RWPE1 (cell line): ENCODE measurements around the gene CBX5.
A peak's percentile ranks its signal among the peaks of the same experiment; 100 is the strongest.

Experiments
- CTCF ChIA-PET: fragments of 350-600 bp; sonication (Branson Sonifier 250); formaldehyde crosslinking; extraction: SDS; loops from one replicate; lab custom pipeline; 2021; lab: Yijun Ruan, JAX
- POLR2A ChIA-PET: fragments of 400-600 bp; formaldehyde crosslinking; extraction: SDS; loops from one replicate; lab custom pipeline; 2020; ENCODE audit warnings: antibody characterized with exemption; ENCODE audit not compliant: low non-redundant PET; lab: Yijun Ruan, JAX
- DNase-seq: peaks from one replicate; pipeline ENCODE4 v3.0.0; 2012; ENCODE audit warnings: low spot score
- H3K27ac ChIP-seq: fragments of 450-650 bp; 2 replicates; pipeline ENCODE4 v1.5.1; 2017
- TF ChIP-seq, protein P1 (sequence below): fragments of 450-650 bp; conservative IDR thresholded peaks from 2 replicates; pipeline ENCODE4 v1.5.1; 2017; ENCODE audit warnings: low read depth, mild to moderate bottlenecking

Gene CBX5

DNA sequence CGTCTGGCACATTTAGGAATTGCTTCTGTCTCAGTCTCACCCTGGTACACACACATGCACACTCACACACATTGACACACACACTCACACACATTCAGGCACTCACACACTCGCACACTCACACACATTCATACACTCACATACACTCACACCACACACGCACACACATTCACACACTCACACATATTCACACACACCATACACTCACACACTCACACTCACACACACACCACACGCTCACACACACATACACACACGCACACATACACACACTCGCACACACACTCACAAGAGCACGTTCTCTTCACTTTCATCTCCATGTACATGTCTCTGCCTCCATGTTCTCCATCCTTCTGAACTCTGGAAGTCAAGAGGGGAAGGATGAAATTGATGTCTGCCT lies 68.0 kb downstream of the CBX5 start:
- no peak for DNase-seq
- POLR2A ChIA-PET: no interaction called here
- CTCF ChIA-PET: no interaction called here
- TF ChIP-seq, protein P1, sequence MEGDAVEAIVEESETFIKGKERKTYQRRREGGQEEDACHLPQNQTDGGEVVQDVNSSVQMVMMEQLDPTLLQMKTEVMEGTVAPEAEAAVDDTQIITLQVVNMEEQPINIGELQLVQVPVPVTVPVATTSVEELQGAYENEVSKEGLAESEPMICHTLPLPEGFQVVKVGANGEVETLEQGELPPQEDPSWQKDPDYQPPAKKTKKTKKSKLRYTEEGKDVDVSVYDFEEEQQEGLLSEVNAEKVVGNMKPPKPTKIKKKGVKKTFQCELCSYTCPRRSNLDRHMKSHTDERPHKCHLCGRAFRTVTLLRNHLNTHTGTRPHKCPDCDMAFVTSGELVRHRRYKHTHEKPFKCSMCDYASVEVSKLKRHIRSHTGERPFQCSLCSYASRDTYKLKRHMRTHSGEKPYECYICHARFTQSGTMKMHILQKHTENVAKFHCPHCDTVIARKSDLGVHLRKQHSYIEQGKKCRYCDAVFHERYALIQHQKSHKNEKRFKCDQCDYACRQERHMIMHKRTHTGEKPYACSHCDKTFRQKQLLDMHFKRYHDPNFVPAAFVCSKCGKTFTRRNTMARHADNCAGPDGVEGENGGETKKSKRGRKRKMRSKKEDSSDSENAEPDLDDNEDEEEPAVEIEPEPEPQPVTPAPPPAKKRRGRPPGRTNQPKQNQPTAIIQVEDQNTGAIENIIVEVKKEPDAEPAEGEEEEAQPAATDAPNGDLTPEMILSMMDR: no peak
- no peak overlapping the region for H3K27ac ChIP-seq

DNA sequence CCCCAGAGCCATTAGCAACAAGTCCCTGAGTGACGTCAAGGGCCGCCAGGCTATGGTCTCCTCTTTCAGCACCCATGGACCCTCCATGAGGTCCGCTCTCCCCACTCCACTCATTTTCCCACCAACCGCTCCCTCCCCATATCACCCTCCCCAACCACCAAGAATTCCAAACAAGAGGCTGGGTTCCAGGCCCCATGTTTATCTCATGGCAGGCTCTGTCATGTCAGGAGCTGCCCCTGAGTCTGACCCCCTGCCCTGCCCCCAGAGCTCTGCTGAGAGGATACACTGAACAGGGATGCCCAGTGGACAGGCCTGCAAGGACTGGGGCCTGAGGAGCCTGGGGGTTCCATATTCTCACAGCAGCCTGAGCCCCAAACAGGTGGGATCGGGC lies 69.5 kb downstream of the CBX5 start:
- POLR2A ChIA-PET: no interaction called here

DNA sequence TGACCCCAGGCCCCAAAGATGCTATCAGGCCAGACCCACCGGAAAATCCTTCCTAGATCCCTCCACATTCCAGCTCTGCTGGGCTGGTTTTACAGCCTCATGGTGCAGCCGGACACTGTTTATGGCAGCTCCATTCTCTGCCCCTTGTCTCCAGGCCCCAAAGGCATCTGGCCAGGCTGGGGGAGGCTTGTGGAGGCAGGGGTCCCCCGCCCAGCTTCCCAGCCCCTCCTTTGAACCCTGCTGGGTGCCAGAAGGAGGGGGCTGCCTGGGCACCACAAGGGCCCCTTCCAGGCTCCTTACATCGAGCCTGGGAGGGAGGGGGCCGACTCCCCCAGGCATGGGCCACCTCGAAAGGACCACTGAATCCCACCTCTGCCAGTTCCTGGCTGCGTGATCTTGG lies 71.3 kb downstream of the CBX5 start:
- no peak overlapping the region for H3K27ac ChIP-seq
- no peak for DNase-seq
- ChIA-PET POLR2A (no interaction called here), CTCF (interaction anchor here (0.7 to 3.6 kb wide), 13 partner anchors 10 to 222 kb away, joined by 3 to 25 read pairs (median 7); partner anchors contain the start of genes HOXC10, HOXC5, HOXC8 and SMUG1)
- TF ChIP-seq, protein P1: no peak

More for the DNA sequence above, 69.5 kb downstream of the CBX5 start:
- CTCF ChIA-PET: interaction anchor here (1.3 kb wide), 1 partner anchor 205 kb away, joined by 7 read pairs; no protein-coding TSS in a partner anchor
- no peak for DNase-seq
- H3K27ac ChIP-seq: no peak overlapping the region
- TF ChIP-seq, protein P1: no peak

DNA sequence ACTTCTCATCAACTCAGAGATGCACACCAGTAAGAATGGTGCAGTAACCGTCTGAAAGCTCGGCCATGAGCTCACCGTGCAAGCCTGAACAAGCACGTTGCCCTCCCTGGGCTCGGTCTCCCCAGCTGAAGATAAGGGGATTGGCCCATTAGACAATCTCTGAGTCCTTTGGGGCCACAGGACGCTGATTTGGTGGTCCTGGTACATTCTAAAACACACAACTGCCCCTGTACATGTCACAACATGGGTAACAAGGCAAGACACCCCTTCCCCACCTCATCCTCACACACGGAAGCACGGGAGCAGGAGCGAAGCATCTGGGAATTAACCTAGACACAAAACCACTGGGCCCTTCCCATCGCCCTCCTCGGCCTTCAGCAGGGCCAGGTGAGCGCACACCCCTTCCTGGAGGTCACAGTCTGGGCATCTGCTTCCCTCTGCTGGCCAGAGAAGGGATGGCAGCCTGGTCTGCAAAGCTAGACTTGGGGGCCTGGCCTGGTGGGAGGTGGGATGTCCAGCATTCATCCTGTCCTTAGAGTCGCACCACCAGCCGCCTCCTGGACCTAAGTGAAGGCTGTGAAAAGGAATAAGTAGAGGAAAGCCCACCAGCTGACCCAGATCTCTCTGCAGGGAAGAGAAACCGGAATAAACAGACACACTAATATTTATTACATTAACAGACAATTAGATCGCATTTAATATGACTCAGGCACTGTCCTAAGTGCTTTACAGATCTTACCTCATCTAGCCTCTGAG lies 72.2 kb downstream of the CBX5 start:
- peak; percentile 72 for DNase-seq
- CTCF ChIA-PET: interaction anchor here (0.6 to 3.6 kb wide), 31 partner anchors 8 to 512 kb away, joined by 3 to 25 read pairs (median 4); partner anchors contain the start of genes HOXC10, HOXC5, HOXC6 and HOXC8
- H3K27ac ChIP-seq: no peak overlapping the region
- TF ChIP-seq, protein P1: peak; percentile 96
- POLR2A ChIA-PET: no interaction called here

DNA sequence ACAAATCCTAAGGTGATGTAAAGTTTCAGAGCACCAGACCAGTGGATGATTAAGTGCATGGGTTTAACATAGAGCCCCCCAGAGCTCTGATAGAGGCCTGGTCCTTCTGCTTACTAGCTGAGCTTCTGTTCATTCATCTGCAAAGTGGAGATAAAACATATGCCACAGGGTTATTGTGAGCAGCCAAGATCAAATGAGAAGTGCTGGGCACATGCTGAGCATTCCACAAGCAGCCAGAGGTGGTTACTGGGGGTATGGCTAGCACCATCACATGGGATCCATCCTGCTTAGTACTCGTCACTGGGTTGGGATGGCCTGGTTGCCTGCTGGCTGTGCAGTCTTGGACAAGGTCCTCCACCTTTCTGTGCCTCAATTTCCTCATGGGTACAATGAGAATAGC lies 73.1 kb downstream of the CBX5 start:
- TF ChIP-seq, protein P1: no peak
- ChIA-PET POLR2A (no interaction called here), CTCF (interaction anchor here (0.6 to 3.6 kb wide), 14 partner anchors 9 to 221 kb away, joined by 3 to 25 read pairs (median 9); partner anchors contain the start of genes HOXC10 and HOXC9)
- no peak overlapping the region for H3K27ac ChIP-seq
- DNase-seq: no peak

DNA sequence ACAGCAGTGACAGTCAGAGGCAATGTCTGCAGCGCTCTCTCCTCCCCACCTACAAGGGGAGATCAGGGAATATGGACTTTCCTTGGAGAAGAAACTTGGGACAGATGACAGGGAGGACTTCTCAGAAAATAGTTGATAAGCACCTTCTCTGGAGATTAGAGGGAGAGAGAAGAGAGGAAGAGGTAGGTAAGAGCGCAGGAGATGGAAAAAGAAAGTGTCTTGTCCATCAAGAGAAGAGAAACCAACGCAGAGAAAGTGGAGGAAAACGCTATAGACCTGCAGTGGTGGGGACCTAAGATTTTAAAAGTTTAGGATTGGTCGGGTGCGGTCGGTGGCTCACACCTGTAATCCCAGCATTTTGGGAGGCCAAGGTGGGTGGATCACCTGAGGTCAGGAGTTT lies 75.6 kb downstream of the CBX5 start:
- POLR2A ChIA-PET: no interaction called here
- TF ChIP-seq, protein P1: no peak
- H3K27ac ChIP-seq: no peak overlapping the region
- CTCF ChIA-PET: no interaction called here
- DNase-seq: no peak
